ENCODE measurements around the gene CSF2.

Gene CSF2

GRCh38 chr5:132032196-132032595, 41.4 kb upstream of the CSF2 start:
- no peak overlapping the region for H3K4ac ChIP-seq (ENCODE audit: low read depth in 1 of 2, low read length in 2 of 2)

GRCh38 chr5:132033122-132033521, 40.5 kb upstream of the CSF2 start:
- H2AK5ac ChIP-seq (ENCODE audit: low read length, severe bottlenecking): no peak overlapping the region
- 70% methylated on average over 2 of the region's 4 CpGs for WGBS
- H3K27me3 ChIP-seq (ENCODE audit: control insufficient read depth in 1 of 2, insufficient read depth in 1 of 2, low read length in 2 of 2): peaks cover 12 to 14% of the 10 kb centered on the region in 2 experiments
- H4K91ac ChIP-seq (ENCODE audit: low read length): no peak overlapping the region
- H4K8ac ChIP-seq (ENCODE audit: low read length): no peak overlapping the region
- H3K4me2 ChIP-seq (ENCODE audit: low read length, poor library complexity, severe bottlenecking): no peak overlapping the region
- H3K4ac ChIP-seq (ENCODE audit: low read depth in 1 of 2, low read length in 2 of 2): no peak overlapping the region
- H3K14ac ChIP-seq (ENCODE audit: low read length in 2 of 2): no peak overlapping the region
- no peak overlapping the region for H2BK120ac ChIP-seq (ENCODE audit: low read depth, low read length)
- no peak overlapping the region for H3K23ac ChIP-seq (ENCODE audit: low read length in 2 of 2)
- H2BK15ac ChIP-seq (ENCODE audit: low read depth, poor library complexity, severe bottlenecking): no peak overlapping the region
- no peaks in the 10 kb centered on the region for H3K4me1 ChIP-seq (ENCODE audit: control insufficient read depth, insufficient read depth, low read depth, low read length)
- H3K18ac ChIP-seq (ENCODE audit: low read depth in 1 of 2, low read length in 2 of 2): no peak overlapping the region
- no peak overlapping the region for H2AFZ ChIP-seq (ENCODE audit: low read depth, low read length)
- no peak overlapping the region for H3K27ac ChIP-seq (ENCODE audit: low read length, poor library complexity, severe bottlenecking)
- H3K36me3 ChIP-seq (ENCODE audit: control insufficient read depth in 1 of 2, insufficient read depth in 2 of 2, low read depth in 1 of 2, low read length in 2 of 2): no peaks in the 10 kb centered on the region
- no peaks in the 10 kb centered on the region for H3K79me1 ChIP-seq (replicated peaks; ENCODE audit: low read length, poor library complexity, severe bottlenecking)
- no peak overlapping the region for H3K9ac ChIP-seq (ENCODE audit: low read length)
- no peak overlapping the region for H2BK12ac ChIP-seq (ENCODE audit: low read length in 2 of 2)
- peaks cover 13% of the 10 kb centered on the region for H3K9me3 ChIP-seq (ENCODE audit: control insufficient read depth, low read length)
- no peak overlapping the region for H3K4me3 ChIP-seq (ENCODE audit: insufficient read depth in 1 of 2, low read depth in 1 of 2, low read length in 2 of 2)
- no peak for DNase-seq
- no peak overlapping the region for H2BK5ac ChIP-seq (ENCODE audit: low read depth, low read length, poor library complexity, severe bottlenecking)

More at GRCh38 chr5:132032196-132032595, 41.4 kb upstream of the CSF2 start:
- Histone ChIP-seq H3K4me1 (ENCODE audit: control insufficient read depth, insufficient read depth, low read depth, low read length) (no peaks in the 10 kb centered on the region), H2AFZ (ENCODE audit: low read depth, low read length) (no peak overlapping the region), H3K18ac (ENCODE audit: low read depth in 1 of 2, low read length in 2 of 2) (no peak overlapping the region), H4K8ac (ENCODE audit: low read length) (no peak overlapping the region), H3K4me3 (ENCODE audit: insufficient read depth in 1 of 2, low read depth in 1 of 2, low read length in 2 of 2) (no peak overlapping the region), H3K4me2 (ENCODE audit: low read length, poor library complexity, severe bottlenecking) (no peak overlapping the region), H2BK5ac (ENCODE audit: low read depth, low read length, poor library complexity, severe bottlenecking) (no peak overlapping the region), H2BK15ac (ENCODE audit: low read depth, poor library complexity, severe bottlenecking) (no peak overlapping the region), H2AK5ac (ENCODE audit: low read length, severe bottlenecking) (no peak overlapping the region), H2BK12ac (ENCODE audit: low read length in 2 of 2) (no peak overlapping the region), H3K9ac (ENCODE audit: low read length) (no peak overlapping the region), H3K27me3 (ENCODE audit: control insufficient read depth in 1 of 2, insufficient read depth in 1 of 2, low read length in 2 of 2) (peaks cover 13 to 14% of the 10 kb centered on the region in 2 experiments), H3K9me3 (ENCODE audit: control insufficient read depth, low read length) (peaks cover 13% of the 10 kb centered on the region), H3K14ac (ENCODE audit: low read length in 2 of 2) (no peak overlapping the region), H2BK120ac (ENCODE audit: low read depth, low read length) (no peak overlapping the region), H4K91ac (ENCODE audit: low read length) (no peak overlapping the region), H3K36me3 (ENCODE audit: control insufficient read depth in 1 of 2, insufficient read depth in 2 of 2, low read depth in 1 of 2, low read length in 2 of 2) (no peaks in the 10 kb centered on the region), H3K27ac (ENCODE audit: low read length, poor library complexity, severe bottlenecking) (no peak overlapping the region), H3K23ac (ENCODE audit: low read length in 2 of 2) (no peak overlapping the region), H3K79me1 (replicated peaks; ENCODE audit: low read length, poor library complexity, severe bottlenecking) (no peaks in the 10 kb centered on the region)
- no peak for DNase-seq

DNA sequence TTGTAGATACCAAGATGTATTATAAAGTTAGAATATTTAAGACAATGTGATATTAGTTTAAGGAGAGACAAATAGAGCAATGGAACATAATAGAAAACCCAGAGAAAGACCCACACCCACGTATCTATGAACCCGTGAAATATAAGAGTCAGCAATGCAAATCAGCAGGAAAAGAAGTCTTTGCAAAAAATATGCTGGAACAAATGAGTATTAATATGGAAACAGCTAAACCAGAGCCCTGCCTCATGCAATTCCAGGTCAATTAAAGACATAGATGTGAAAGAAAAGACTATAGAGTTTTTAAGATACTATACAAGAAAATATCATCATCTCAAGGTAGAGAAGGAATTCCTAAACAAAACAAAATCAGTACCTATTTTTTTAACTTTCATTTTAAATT, 36.2 kb upstream of the CSF2 start:
- H3K9ac ChIP-seq (ENCODE audit: low read length): no peak overlapping the region
- no CpG with 5 or more reads among the region's 2 CpGs for WGBS
- no peak overlapping the region for H4K91ac ChIP-seq (ENCODE audit: low read length)
- DNase-seq: no peak
- no peak overlapping the region for H3K18ac ChIP-seq (ENCODE audit: low read depth in 1 of 2, low read length in 2 of 2)
- no peak overlapping the region for H3K4me3 ChIP-seq (ENCODE audit: insufficient read depth in 1 of 2, low read depth in 1 of 2, low read length in 2 of 2)
- H2BK15ac ChIP-seq (ENCODE audit: low read depth, poor library complexity, severe bottlenecking): no peak overlapping the region
- H3K14ac ChIP-seq (ENCODE audit: low read length in 2 of 2): no peak overlapping the region
- H3K36me3 ChIP-seq (ENCODE audit: control insufficient read depth in 1 of 2, insufficient read depth in 2 of 2, low read depth in 1 of 2, low read length in 2 of 2): no peaks in the 10 kb centered on the region
- no peak overlapping the region for H2AFZ ChIP-seq (ENCODE audit: low read depth, low read length)
- peaks cover 8 to 14% of the 10 kb centered on the region in 2 experiments for H3K27me3 ChIP-seq (ENCODE audit: control insufficient read depth in 1 of 2, insufficient read depth in 1 of 2, low read length in 2 of 2)
- no peak overlapping the region for H3K23ac ChIP-seq (ENCODE audit: low read length in 2 of 2)
- H3K4me2 ChIP-seq (ENCODE audit: low read length, poor library complexity, severe bottlenecking): no peak overlapping the region
- H3K79me1 ChIP-seq (replicated peaks; ENCODE audit: low read length, poor library complexity, severe bottlenecking): no peaks in the 10 kb centered on the region
- no peak overlapping the region for H3K27ac ChIP-seq (ENCODE audit: low read length, poor library complexity, severe bottlenecking)
- H4K8ac ChIP-seq (ENCODE audit: low read length): no peak overlapping the region
- no peak overlapping the region for H2AK5ac ChIP-seq (ENCODE audit: low read length, severe bottlenecking)
- H3K4ac ChIP-seq (ENCODE audit: low read depth in 1 of 2, low read length in 2 of 2): no peak overlapping the region
- no peak overlapping the region for H2BK5ac ChIP-seq (ENCODE audit: low read depth, low read length, poor library complexity, severe bottlenecking)
- H2BK12ac ChIP-seq (ENCODE audit: low read length in 2 of 2): no peak overlapping the region
- H3K9me3 ChIP-seq (ENCODE audit: control insufficient read depth, low read length): peaks cover 17% of the 10 kb centered on the region
- H3K4me1 ChIP-seq (ENCODE audit: control insufficient read depth, insufficient read depth, low read depth, low read length): no peaks in the 10 kb centered on the region
- H2BK120ac ChIP-seq (ENCODE audit: low read depth, low read length): no peak overlapping the region

- Histone ChIP-seq H3K36me3 (ENCODE audit: control insufficient read depth in 1 of 2, insufficient read depth in 2 of 2, low read depth in 1 of 2, low read length in 2 of 2) (no peaks in the 10 kb centered on the region), H3K4ac (ENCODE audit: low read depth in 1 of 2, low read length in 2 of 2) (no peak overlapping the region), H3K4me1 (ENCODE audit: control insufficient read depth, insufficient read depth, low read depth, low read length) (no peaks in the 10 kb centered on the region), H3K18ac (ENCODE audit: low read depth in 1 of 2, low read length in 2 of 2) (no peak overlapping the region), H2BK5ac (ENCODE audit: low read depth, low read length, poor library complexity, severe bottlenecking) (no peak overlapping the region), H3K27me3 (ENCODE audit: control insufficient read depth in 1 of 2, insufficient read depth in 1 of 2, low read length in 2 of 2) (peaks cover 20 to 30% of the 10 kb centered on the region in 2 experiments), H4K91ac (ENCODE audit: low read length) (no peak overlapping the region), H3K9me3 (ENCODE audit: control insufficient read depth, low read length) (peaks cover 7% of the 10 kb centered on the region), H3K27ac (ENCODE audit: low read length, poor library complexity, severe bottlenecking) (no peak overlapping the region), H3K4me2 (ENCODE audit: low read length, poor library complexity, severe bottlenecking) (no peak overlapping the region), H2BK12ac (ENCODE audit: low read length in 2 of 2) (no peak overlapping the region), H4K8ac (ENCODE audit: low read length) (no peak overlapping the region), H3K9ac (ENCODE audit: low read length) (no peak overlapping the region), H2BK120ac (ENCODE audit: low read depth, low read length) (no peak overlapping the region), H3K23ac (ENCODE audit: low read length in 2 of 2) (no peak overlapping the region), H3K79me1 (replicated peaks; ENCODE audit: low read length, poor library complexity, severe bottlenecking) (no peaks in the 10 kb centered on the region), H2AFZ (ENCODE audit: low read depth, low read length) (no peak overlapping the region), H2AK5ac (ENCODE audit: low read length, severe bottlenecking) (no peak overlapping the region), H3K14ac (ENCODE audit: low read length in 2 of 2) (no peak overlapping the region), H2BK15ac (ENCODE audit: low read depth, poor library complexity, severe bottlenecking) (no peak overlapping the region), H3K4me3 (ENCODE audit: insufficient read depth in 1 of 2, low read depth in 1 of 2, low read length in 2 of 2) (no peak overlapping the region)
- WGBS: 94% methylated on average over 9 of the region's 10 CpGs
- no peak for DNase-seq
Measured at GRCh38 chr5:132044207-132044606, 29.4 kb upstream of the CSF2 start.
